Measurements from ENCODE around the gene DNAH14. TPM values are rescaled to one million over a fixed set of nuclear protein-coding genes. Genes with fewer than 3 reads are reported as not detected.
"Not testable (repeated sequence)": the region's sequence is repeated elsewhere in the genome, so short reads cannot be mapped to it uniquely, and the experiment has no call there.

Gene DNAH14
- total and polyA plus RNA-seq, 9 donors, result 3.7 to 61.4 (median 24.2) TPM

GRCh38 chr1:224988042-224988441, 58.6 kb downstream of the DNAH14 start:
- 87 to 94% (median 88%) methylated on average over 6 of the region's 6 CpGs for whole genome bisulfite sequencing, 3 donors
- H3K9me3 ChIP-seq, result no peaks in the 10 kb centered on the region
- TF ChIP-seq POLR2A (IDR thresholded peaks at IDR 0.05), result no peak
- no peak for TF ChIP-seq CTCF (IDR thresholded peaks at IDR 0.05)
- no peak for TF ChIP-seq EP300 (IDR thresholded peaks at IDR 0.05)
- no peak overlapping the region for H3K27ac ChIP-seq
- intact Hi-C loops (cut with DNase I), result no loop called here
- H3K4me3 ChIP-seq, result no peak overlapping the region
- H3K27me3 ChIP-seq, result no peaks in the 10 kb centered on the region
- no peaks in the 10 kb centered on the region for H3K36me3 ChIP-seq
- DNase-seq, result no peak
- no peaks in the 10 kb centered on the region for H3K4me1 ChIP-seq (ENCODE audit: insufficient read depth)

- Histone ChIP-seq H3K4me3 (no peak overlapping the region), H3K27me3 (no peaks in the 10 kb centered on the region), H3K9me3 (no peaks in the 10 kb centered on the region), H3K4me1 (ENCODE audit: insufficient read depth) (no peaks in the 10 kb centered on the region), H3K27ac (no peak overlapping the region), H3K36me3 (no peaks in the 10 kb centered on the region)
- 63 to 75% (median 75%) methylated on average over 1 of the region's 1 CpG for WGBS, 3 donors
- TF ChIP-seq EP300 (IDR thresholded peaks at IDR 0.05), result no peak
- intact Hi-C loops (cut with DNase I), result no loop called here
- no peak for DNase-seq
Observed at GRCh38 chr1:224989615-224990014, 60.1 kb downstream of the DNAH14 start.

- H3K4me3 ChIP-seq; H3K4me1 ChIP-seq (ENCODE audit: insufficient read depth); H3K27me3 ChIP-seq; H3K36me3 ChIP-seq; DNase-seq; intact Hi-C loops (cut with DNase I); H3K27ac ChIP-seq; H3K9me3 ChIP-seq: not testable (repeated sequence)
- 96 to 98% (median 98%) methylated on average over 5 of the region's 5 CpGs for WGBS, 3 donors
Observed at GRCh38 chr1:224991550-224991949, 62.1 kb downstream of the DNAH14 start.

- Histone ChIP-seq H3K4me1 (ENCODE audit: insufficient read depth) (no peaks in the 10 kb centered on the region), H3K4me3 (no peak overlapping the region), H3K27ac (no peak overlapping the region), H3K36me3 (no peaks in the 10 kb centered on the region), H3K9me3 (no peaks in the 10 kb centered on the region), H3K27me3 (no peaks in the 10 kb centered on the region)
- TF ChIP-seq POLR2A (IDR thresholded peaks at IDR 0.05) (no peak), CTCF (IDR thresholded peaks at IDR 0.05) (no peak), EP300 (IDR thresholded peaks at IDR 0.05) (no peak)
- intact Hi-C loops (cut with DNase I), result no loop called here
- 73 to 86% (median 75%) methylated on average over 1 of the region's 1 CpG for WGBS, 3 donors
- no peak for DNase-seq
Observed at GRCh38 chr1:224995602-224996001, 66.1 kb downstream of the DNAH14 start.

- Histone ChIP-seq H3K36me3 (no peaks in the 10 kb centered on the region), H3K27me3 (no peaks in the 10 kb centered on the region), H3K4me1 (ENCODE audit: insufficient read depth) (no peaks in the 10 kb centered on the region), H3K4me3 (no peak overlapping the region), H3K27ac (no peak overlapping the region), H3K9me3 (no peaks in the 10 kb centered on the region)
- no peak for DNase-seq
- intact Hi-C loops (cut with DNase I), result no loop called here
- no peak for TF ChIP-seq POLR2A (IDR thresholded peaks at IDR 0.05)
- no peak for TF ChIP-seq EP300 (IDR thresholded peaks at IDR 0.05)
- TF ChIP-seq CTCF (IDR thresholded peaks at IDR 0.05), result no peak
- WGBS, 3 donors, result 89 to 98% (median 93%) methylated on average over 1 of the region's 1 CpG
Observed at GRCh38 chr1:224996266-224996665, 66.8 kb downstream of the DNAH14 start.

GRCh38 chr1:224998185-224998584, 68.7 kb downstream of the DNAH14 start:
- WGBS, 3 donors, result 90 to 96% (median 93%) methylated on average over 2 of the region's 2 CpGs
- H3K9me3 ChIP-seq, result no peaks in the 10 kb centered on the region
- H3K36me3 ChIP-seq, result no peaks in the 10 kb centered on the region
- no peak overlapping the region for H3K27ac ChIP-seq
- H3K4me1 ChIP-seq (ENCODE audit: insufficient read depth), result no peaks in the 10 kb centered on the region
- no peak for TF ChIP-seq CTCF (IDR thresholded peaks at IDR 0.05)
- TF ChIP-seq POLR2A (IDR thresholded peaks at IDR 0.05), result no peak
- no peak for DNase-seq
- H3K27me3 ChIP-seq, result no peaks in the 10 kb centered on the region
- intact Hi-C loops (cut with DNase I), result no loop called here
- no peak overlapping the region for H3K4me3 ChIP-seq
